HEK293 (cell line): ENCODE results near the gene MRPL43.

Experiments
- CTCF ChIA-PET: fragments of 350-600 bp; formaldehyde crosslinking; extraction: SDS; loops from one replicate; lab custom pipeline; 2021; ENCODE audit warnings: antibody characterized with exemption; lab: Yijun Ruan, JAX
- POLR2A ChIA-PET: fragments of 300-600 bp; formaldehyde crosslinking; extraction: SDS; loops from one replicate; lab custom pipeline; 2020; ENCODE audit warnings: antibody characterized with exemption, inconsistent platforms; lab: Yijun Ruan, JAX
- H3K27ac ChIP-seq: fragments of 200-500 bp; sonication (Bioruptor generic); 2 replicates; pipeline ENCODE4 v1.5.1; 2014; ENCODE audit warnings: low read depth, low read length, control low read depth, inconsistent platforms; ENCODE audit errors: extremely low read depth
- H3K36me3 ChIP-seq, 2 experiments: fragments of 200-500 bp in 1 of 2; sonication (Bioruptor generic) in 1 of 2; 1 replicate in 1 of 2; 2 replicates in 1 of 2; pipeline ENCODE4 v1.5.1; 2014 to 2017; ENCODE audit warnings: inconsistent platforms in 2 of 2, low read length in 2 of 2; ENCODE audit not compliant: control insufficient read depth in 2 of 2, insufficient read depth in 1 of 2
- H3K4me1 ChIP-seq: fragments of 200-500 bp; sonication (Bioruptor generic); 2 replicates; pipeline ENCODE4 v1.5.1; 2014; ENCODE audit warnings: mild to moderate bottlenecking, low read length, inconsistent platforms; ENCODE audit not compliant: control insufficient read depth, insufficient read depth
- H3K4me3 ChIP-seq: 2 replicates; pipeline ENCODE4 v1.5.1; 2011; ENCODE audit warnings: low read depth, mild to moderate bottlenecking, control low read depth, low read length, moderate library complexity
- H3K9me3 ChIP-seq: fragments of 200-500 bp; sonication (Bioruptor generic); 2 replicates; pipeline ENCODE4 v1.5.1; 2014; ENCODE audit warnings: low read depth, low read length, inconsistent platforms; ENCODE audit not compliant: control insufficient read depth, insufficient read depth
- ATF2 ChIP-seq: fragments of 450-650 bp; formaldehyde crosslinking; IDR thresholded peaks from 2 replicates; pipeline ENCODE4 v1.5.1; 2016; ENCODE audit warnings: missing biosample characterization, missing genetic modification characterization, low read depth
- BCL11B ChIP-seq: fragments of 450-650 bp; formaldehyde crosslinking; IDR thresholded peaks from 2 replicates; pipeline ENCODE4 v1.5.1; 2016; ENCODE audit warnings: low read depth, missing biosample characterization, missing genetic modification characterization
- PRDM10 ChIP-seq: fragments of 450-650 bp; formaldehyde crosslinking; IDR thresholded peaks from 2 replicates; pipeline ENCODE4 v1.5.1; 2016; ENCODE audit warnings: missing biosample characterization, missing genetic modification characterization
- SALL2 ChIP-seq: fragments of 450-650 bp; formaldehyde crosslinking; IDR thresholded peaks from 2 replicates; pipeline ENCODE4 v1.5.0; 2017; ENCODE audit warnings: missing biosample characterization, mild to moderate bottlenecking, missing genetic modification characterization, borderline replicate concordance
- SCRT1 ChIP-seq: fragments of 450-650 bp; formaldehyde crosslinking; IDR thresholded peaks from 2 replicates; pipeline ENCODE4 v1.5.1; 2016; ENCODE audit warnings: missing biosample characterization, missing genetic modification characterization, borderline replicate concordance
- ZBTB48 ChIP-seq: fragments of 450-650 bp; formaldehyde crosslinking; IDR thresholded peaks from 2 replicates; pipeline ENCODE4 v1.5.1; 2016; ENCODE audit warnings: missing biosample characterization, missing genetic modification characterization
- ZBTB49 ChIP-seq: fragments of 450-650 bp; formaldehyde crosslinking; IDR thresholded peaks from 2 replicates; pipeline ENCODE4 v1.5.1; 2016; ENCODE audit warnings: missing biosample characterization, missing genetic modification characterization, low read depth
- ZFP3 ChIP-seq: fragments of 450-650 bp; formaldehyde crosslinking; IDR thresholded peaks from 2 replicates; pipeline ENCODE4 v1.5.1; 2016; ENCODE audit warnings: low read depth, missing biosample characterization, missing genetic modification characterization
- ZNF132 ChIP-seq: fragments of 450-650 bp; formaldehyde crosslinking; IDR thresholded peaks from 2 replicates; pipeline ENCODE4 v1.5.1; 2017; ENCODE audit warnings: missing biosample characterization, missing genetic modification characterization, borderline replicate concordance
- ZNF184 ChIP-seq: fragments of 450-650 bp; IDR thresholded peaks from 2 replicates; pipeline ENCODE4 v1.5.1; 2018; ENCODE audit warnings: missing biosample characterization, mild to moderate bottlenecking, missing genetic modification characterization
- ZNF248 ChIP-seq: fragments of 450-650 bp; formaldehyde crosslinking; IDR thresholded peaks from 2 replicates; pipeline ENCODE4 v1.5.1; 2017; ENCODE audit warnings: missing biosample characterization, missing genetic modification characterization
- ZNF26 ChIP-seq: fragments of 450-650 bp; formaldehyde crosslinking; IDR thresholded peaks from 2 replicates; pipeline ENCODE4 v1.5.1; 2016; ENCODE audit warnings: missing biosample characterization, missing genetic modification characterization
- ZNF302 ChIP-seq: fragments of 450-650 bp; formaldehyde crosslinking; IDR thresholded peaks from 2 replicates; pipeline ENCODE4 v1.5.1; 2016; ENCODE audit warnings: missing biosample characterization, missing genetic modification characterization, low read depth
- ZNF341 ChIP-seq: fragments of 450-650 bp; formaldehyde crosslinking; IDR thresholded peaks from 2 replicates; pipeline ENCODE4; 2016; ENCODE audit warnings: low read depth, missing biosample characterization, missing genetic modification characterization
- ZNF398 ChIP-seq: fragments of 450-650 bp; formaldehyde crosslinking; IDR thresholded peaks from 2 replicates; pipeline ENCODE4 v1.5.1; 2017; ENCODE audit warnings: missing biosample characterization, missing genetic modification characterization
- ZNF600 ChIP-seq: fragments of 450-650 bp; formaldehyde crosslinking; IDR thresholded peaks from 2 replicates; pipeline ENCODE4 v1.5.1; 2016; ENCODE audit warnings: missing biosample characterization, missing genetic modification characterization
- ZNF664 ChIP-seq: fragments of 450-650 bp; formaldehyde crosslinking; IDR thresholded peaks from 2 replicates; pipeline ENCODE4 v1.5.1; 2016; ENCODE audit warnings: missing biosample characterization, missing genetic modification characterization
- ZNF785 ChIP-seq: fragments of 450-650 bp; formaldehyde crosslinking; IDR thresholded peaks from 2 replicates; pipeline ENCODE4 v1.5.1; 2016; ENCODE audit warnings: missing biosample characterization, missing genetic modification characterization
- ZXDB ChIP-seq: fragments of 450-650 bp; formaldehyde crosslinking; IDR thresholded peaks from 2 replicates; pipeline ENCODE4 v1.5.1; 2016; ENCODE audit warnings: missing biosample characterization, missing genetic modification characterization

MRPL43 gene

GRCh38 chr10:100981178-100981772 lies 6.0 kb downstream of the MRPL43 start:
- Histone ChIP-seq H3K9me3 (no peaks in the 10 kb centered on the region), H3K4me1 (peaks cover 5% of the 10 kb centered on the region), H3K36me3 (peaks cover 4 to 81% of the 10 kb centered on the region in 2 experiments), H3K27ac (no peak overlapping the region), H3K4me3 (no peak overlapping the region)
- ChIA-PET POLR2A (interaction anchor here (0.5 kb wide), 1 partner anchor 37 kb away, joined by 3 read pairs; no protein-coding TSS in a partner anchor), CTCF (no interaction called here)
- 0 out of 2 replicates have a peak, but pooled peaks have one; percentile 35 for TF ChIP-seq ATF2 (tag by site-specific recombination)
- peak; percentile 42; the same call in 1 of the 2 replicates for TF ChIP-seq ZBTB48
- TF ChIP-seq ZFP3 (tag by site-specific recombination) = no peak
- TF ChIP-seq ZNF302 (tag by site-specific recombination) = no peak
- TF ChIP-seq ZNF664 (tag by site-specific recombination) = peak; percentile 71; the same call in 1 of the 2 replicates

- TF ChIP-seq SCRT1 (tag by site-specific recombination) (no peak), ZNF248 (tag by site-specific recombination) (no peak)
- POLR2A ChIA-PET = interaction anchor here (0.5 to 0.6 kb wide), 2 partner anchors 37 to 445 kb away, joined by 3 read pairs; partner anchors contain the start of gene HIF1AN
- Histone ChIP-seq H3K36me3 (peaks cover 4 to 77% of the 10 kb centered on the region in 2 experiments), H3K4me3 (no peak overlapping the region), H3K9me3 (no peaks in the 10 kb centered on the region), H3K4me1 (no peaks in the 10 kb centered on the region), H3K27ac (no peak overlapping the region)
- CTCF ChIA-PET = no interaction called here
Measured at GRCh38 chr10:100980711-100981110, 6.6 kb downstream of the MRPL43 start.

GRCh38 chr10:100980311-100980710 lies 7.0 kb downstream of the MRPL43 start:
- no peak overlapping the region for H3K27ac ChIP-seq
- no peak overlapping the region for H3K4me3 ChIP-seq
- ChIA-PET CTCF (no interaction called here), POLR2A (interaction anchor here (0.6 kb wide), 1 partner anchor 445 kb away, joined by 3 read pairs; the partner anchor contains the start of gene HIF1AN)
- no peaks in the 10 kb centered on the region for H3K9me3 ChIP-seq
- no peaks in the 10 kb centered on the region for H3K4me1 ChIP-seq
- peaks cover 4 to 73% of the 10 kb centered on the region in 2 experiments for H3K36me3 ChIP-seq
- TF ChIP-seq SCRT1 (tag by site-specific recombination) (no peak), ZNF26 (tag by site-specific recombination) (no peak), ZBTB49 (tag by site-specific recombination) (no peak), ZBTB48 (no peak), ZNF600 (tag by site-specific recombination) (no peak), ZXDB (tag by site-specific recombination) (no peak), ZNF341 (no peak), ZNF184 (tag by site-specific recombination) (no peak), ZNF132 (tag by site-specific recombination) (no peak), BCL11B (tag by site-specific recombination) (no peak), SALL2 (tag by site-specific recombination) (no peak), ZNF398 (tag by site-specific recombination) (no peak), ZNF785 (no peak), PRDM10 (tag by site-specific recombination) (no peak)
